H1 (cell line): ENCODE results near the gene MDK.

ENCODE experiments used
- CHD2 ChIP-seq: IDR thresholded peaks from 2 replicates; pipeline ENCODE4 v1.6.1; 2012; ENCODE audit warnings: low read length, improper control_type of control experiment
- CTCF ChIP-seq, 3 experiments: IDR thresholded peaks; 1 replicate in 2 of 3; 2 replicates in 1 of 3; pipeline versions ENCODE4 v1.5.1 to v1.6.1; 2011; ENCODE audit warnings: low read length in 3 of 3, mild to moderate bottlenecking in 3 of 3, inconsistent platforms in 2 of 3, low read depth in 1 of 3, moderate library complexity in 1 of 3; ENCODE audit not compliant: insufficient read depth in 1 of 3; ENCODE audit errors: control extremely low read depth in 1 of 3
- E2F6 ChIP-seq: IDR thresholded peaks from 2 replicates; pipeline ENCODE4 v1.6.1; 2012; ENCODE audit warnings: inconsistent platforms
- EGR1 ChIP-seq: IDR thresholded peaks from 2 replicates; pipeline ENCODE4 v1.6.1; 2011; ENCODE audit warnings: low read depth, low read length, borderline replicate concordance
- EP300 ChIP-seq, 2 experiments: IDR thresholded peaks; 1 replicate in 1 of 2; 2 replicates in 1 of 2; pipeline ENCODE4 v1.6.1; 2011 to 2012; ENCODE audit warnings: low read depth in 2 of 2, low read length in 2 of 2, mild to moderate bottlenecking in 2 of 2, borderline replicate concordance in 1 of 2, inconsistent platforms in 1 of 2, moderate library complexity in 1 of 2
- EZH2 ChIP-seq: fragments of 200-600 bp; sonication (generic); IDR thresholded peaks from 2 replicates; pipeline ENCODE4 v1.7.1; 2012; ENCODE audit warnings: low read depth, mild to moderate bottlenecking, moderate library complexity, low read length, inconsistent platforms; ENCODE audit not compliant: severe bottlenecking
- JUN ChIP-seq: IDR thresholded peaks from 2 replicates; pipeline ENCODE4 v1.6.1; 2011; ENCODE audit warnings: low read depth, mild to moderate bottlenecking, improper control_type of control experiment, low read length
- KDM1A ChIP-seq: fragments of 200-600, 300-600 bp; sonication (generic); IDR thresholded peaks from 2 replicates; pipeline ENCODE4 v1.7.1; 2016; ENCODE audit warnings: mild to moderate bottlenecking, low read length, borderline replicate concordance
- KDM4A ChIP-seq: IDR thresholded peaks from one replicate; pipeline ENCODE4 v1.7.1; 2012; ENCODE audit warnings: low read depth, mild to moderate bottlenecking, moderate library complexity, low read length, inconsistent platforms; ENCODE audit not compliant: severe bottlenecking
- PHF8 ChIP-seq: fragments of 200-600 bp; sonication (generic); conservative IDR thresholded peaks from 2 replicates; pipeline ENCODE4 v1.7.1; 2012; ENCODE audit warnings: low read depth, mild to moderate bottlenecking, inconsistent platforms, low read length, moderate library complexity
- POLR2A ChIP-seq, 2 experiments: IDR thresholded peaks; 1 replicate in 1 of 2; 2 replicates in 1 of 2; pipeline ENCODE4 v1.6.1; 2011; ENCODE audit warnings: low read depth in 2 of 2, low read length in 2 of 2, mild to moderate bottlenecking in 2 of 2; ENCODE audit errors: control extremely low read depth in 1 of 2
- RAD21 ChIP-seq, 2 experiments: IDR thresholded peaks in 1 of 2; conservative IDR thresholded peaks in 1 of 2; 2 replicates each; pipeline ENCODE4 v1.6.1; 2011; ENCODE audit warnings: low read depth in 2 of 2, low read length in 2 of 2, improper control_type of control experiment in 1 of 2, inconsistent platforms in 1 of 2, mild to moderate bottlenecking in 1 of 2, moderate library complexity in 1 of 2
- TBP ChIP-seq: IDR thresholded peaks from 2 replicates; pipeline ENCODE4 v1.6.1; 2011; ENCODE audit warnings: low read depth, low read length, improper control_type of control experiment
- ZNF274 ChIP-seq: IDR thresholded peaks from 2 replicates; pipeline ENCODE4 v1.7.0; 2012; ENCODE audit warnings: low read length, borderline replicate concordance; ENCODE audit errors: extremely low read depth

- TF ChIP-seq CTCF (IDR thresholded peaks at IDR 0.05; ENCODE audit: control extremely low read depth in 1 of 3, insufficient read depth in 1 of 3, low read depth in 1 of 3, low read length in 3 of 3), result no peak
- no peak for TF ChIP-seq EP300 (IDR thresholded peaks at IDR 0.05; ENCODE audit: borderline replicate concordance in 1 of 2, low read depth in 2 of 2, low read length in 2 of 2)
- TF ChIP-seq E2F6, result no peak
- no peak for TF ChIP-seq ZNF274
- no peak for TF ChIP-seq JUN
- TF ChIP-seq PHF8, result no peak
- TF ChIP-seq EGR1, result no peak
- TF ChIP-seq POLR2A (IDR thresholded peaks at IDR 0.05; ENCODE audit: control extremely low read depth in 1 of 2, low read depth in 2 of 2, low read length in 2 of 2), result no peak
- no peak for TF ChIP-seq TBP
- TF ChIP-seq KDM4A, result no peak
- no peak for TF ChIP-seq KDM1A
- TF ChIP-seq CHD2, result no peak
- TF ChIP-seq EZH2, result no peak
- TF ChIP-seq RAD21 (IDR thresholded peaks at IDR 0.05 in 1 of 2, conservative IDR thresholded peaks at IDR 0.05 in 1 of 2; ENCODE audit: low read depth in 2 of 2, low read length in 2 of 2), result no peak
Observed at GRCh38 chr11:46356924-46357482, 24.5 kb upstream of the MDK start.
